PC-3 (cell line): Measurements from ENCODE around the gene SLC43A3. TPM values are rescaled to one million over a fixed set of nuclear protein-coding genes. Genes with fewer than 3 reads are reported as not detected.

Experiments used
- ATAC-seq: fragments of 200-7000 bp; cut with Tn5 transposase; 2 replicates; pipeline ENCODE4 v1.9.1; 2020; ENCODE audit warnings: mild to moderate bottlenecking, moderate library complexity
- BruUV-seq: library from RNA; stranded (reverse); fragments of 400-500 nt; replicated peaks from 2 replicates; lab custom pipeline; 2021; lab: Mats Ljungman, UMichigan
- CTCF ChIA-PET: fragments of 300-600 bp; sonication (Branson Sonifier 250); formaldehyde crosslinking; loops from one replicate; lab custom pipeline; 2022; ENCODE audit warnings: antibody characterized with exemption; lab: Charles Lee
- POLR2A ChIA-PET: fragments of 300-600 bp; sonication (Branson Sonifier 250); formaldehyde crosslinking; loops from one replicate; lab custom pipeline; 2022; ENCODE audit warnings: antibody characterized with exemption; ENCODE audit not compliant: unreplicated experiment; lab: Charles Lee
- DNase-seq: peaks from one replicate; pipeline ENCODE4 v3.0.0-alpha.2; 2015
- H2AFZ ChIP-seq: fragments of 300-600 bp; sonication (generic); 2 replicates; pipeline ENCODE4 v1.6.0; 2016; ENCODE audit warnings: antibody characterized with exemption, low read length
- H3F3A ChIP-seq: fragments of 300-600 bp; sonication (generic); one replicate; pipeline ENCODE4 v1.6.0; 2017; ENCODE audit warnings: antibody characterized with exemption, low read length, control low read depth, mild to moderate bottlenecking; ENCODE audit not compliant: unreplicated experiment
- H3K27ac ChIP-seq: fragments of 300-600 bp; sonication (generic); 2 replicates; pipeline ENCODE4 v1.5.1; 2016; ENCODE audit warnings: mild to moderate bottlenecking, low read length
- H3K27me3 ChIP-seq: fragments of 300-600 bp; sonication (generic); 2 replicates; pipeline ENCODE4 v1.6.1; 2016; ENCODE audit warnings: low read length, mixed read lengths
- H3K36me3 ChIP-seq: fragments of 300-600 bp; sonication (generic); 2 replicates; pipeline ENCODE4 v1.6.1; 2016; ENCODE audit warnings: low read depth, mixed run types, low read length, mixed read lengths
- H3K4me1 ChIP-seq: fragments of 300-600 bp; sonication (generic); 2 replicates; pipeline ENCODE4 v1.5.1; 2016; ENCODE audit warnings: low read length; ENCODE audit not compliant: insufficient read depth
- H3K4me2 ChIP-seq: fragments of 300-600 bp; sonication (generic); 2 replicates; pipeline ENCODE4 v1.6.0; 2016; ENCODE audit warnings: low read length
- H3K4me3 ChIP-seq: fragments of 300-600 bp; sonication (generic); 2 replicates; pipeline ENCODE4 v1.5.1; 2016; ENCODE audit warnings: mild to moderate bottlenecking, low read length, mixed read lengths
- H3K79me2 ChIP-seq: fragments of 300-600 bp; sonication (generic); 2 replicates; pipeline ENCODE4 v1.6.1; 2017; ENCODE audit warnings: low read length, mixed read lengths
- H3K9ac ChIP-seq: fragments of 300-600 bp; sonication (generic); 2 replicates; pipeline ENCODE4 v1.6.0; 2016; ENCODE audit warnings: mild to moderate bottlenecking, low read length
- H3K9me2 ChIP-seq: fragments of 300-600 bp; sonication (generic); replicated peaks from 2 replicates; pipeline ENCODE4 v1.6.1; 2016; ENCODE audit warnings: mixed run types, low read length, mixed read lengths
- H3K9me3 ChIP-seq: fragments of 300-600 bp; sonication (generic); 2 replicates; pipeline ENCODE4 v1.6.1; 2016; ENCODE audit warnings: low read length, mixed read lengths
- H4K20me1 ChIP-seq: fragments of 300-600 bp; sonication (generic); 2 replicates; pipeline ENCODE4 v1.6.1; 2016; ENCODE audit warnings: low read length, mixed read lengths
- EZH2 ChIP-seq: fragments of 300-600 bp; sonication (generic); IDR thresholded peaks from one replicate; pipeline ENCODE4 v1.6.1; 2017; ENCODE audit warnings: antibody characterized with exemption, mild to moderate bottlenecking, low read length; ENCODE audit not compliant: unreplicated experiment
- EZH2phosphoT487 ChIP-seq: fragments of 300-600 bp; sonication (generic); IDR thresholded peaks from 2 replicates; pipeline ENCODE4 v1.6.1; 2018; ENCODE audit warnings: mild to moderate bottlenecking, antibody characterized with exemption, low read length, borderline replicate concordance
- intact Hi-C: fragments of 100-400 bp; cut with micrococcal nuclease; formaldehyde crosslinking; loops from 2 replicates; pipeline ENCODE4 v1.9.0; 2023
- total RNA-seq: library from RNA; depleted of rRNA; stranded (reverse); fragments of >200 nt; gene quantifications from 2 replicates; pipeline ENCODE4 v1.2.3, GENCODE V29; 2014
- TF ChIP-seq, protein P1 (sequence below): fragments of 300-600 bp; sonication (generic); conservative IDR thresholded peaks from 2 replicates; pipeline ENCODE4 v1.5.1; 2017; ENCODE audit warnings: antibody characterized with exemption, low read depth, mild to moderate bottlenecking, low read length

The SLC43A3 gene
- total RNA-seq, 1 experiment from 2014 or later, result 35.0 TPM

GRCh38 chr11:57474017-57474802 lies 47.3 kb upstream of the SLC43A3 start:
- Histone ChIP-seq H3K27me3 (no peaks in the 10 kb centered on the region), H3K79me2 (no peaks in the 10 kb centered on the region), H3K36me3 (no peaks in the 10 kb centered on the region), H3K4me1 (peaks cover 29% of the 10 kb centered on the region), H3K4me3 (no peak overlapping the region), H3K9me3 (no peaks in the 10 kb centered on the region), H3K9me2 (no peaks in the 10 kb centered on the region), H3K9ac (no peak overlapping the region), H3K4me2 (no peak overlapping the region), H3K27ac (no peak overlapping the region), H4K20me1 (no peaks in the 10 kb centered on the region), H2AFZ (no peak overlapping the region), H3F3A (no peaks in the 10 kb centered on the region)
- no peak for DNase-seq
- CTCF ChIA-PET, result no interaction called here
- intact Hi-C loops, result no loop called here
- POLR2A ChIA-PET, result no interaction called here
- no peak for ATAC-seq
- BruUV-seq, result no TSS peak
- TF ChIP-seq EZH2, result no peak
- no peak for TF ChIP-seq EZH2phosphoT487
- TF ChIP-seq, protein P1, sequence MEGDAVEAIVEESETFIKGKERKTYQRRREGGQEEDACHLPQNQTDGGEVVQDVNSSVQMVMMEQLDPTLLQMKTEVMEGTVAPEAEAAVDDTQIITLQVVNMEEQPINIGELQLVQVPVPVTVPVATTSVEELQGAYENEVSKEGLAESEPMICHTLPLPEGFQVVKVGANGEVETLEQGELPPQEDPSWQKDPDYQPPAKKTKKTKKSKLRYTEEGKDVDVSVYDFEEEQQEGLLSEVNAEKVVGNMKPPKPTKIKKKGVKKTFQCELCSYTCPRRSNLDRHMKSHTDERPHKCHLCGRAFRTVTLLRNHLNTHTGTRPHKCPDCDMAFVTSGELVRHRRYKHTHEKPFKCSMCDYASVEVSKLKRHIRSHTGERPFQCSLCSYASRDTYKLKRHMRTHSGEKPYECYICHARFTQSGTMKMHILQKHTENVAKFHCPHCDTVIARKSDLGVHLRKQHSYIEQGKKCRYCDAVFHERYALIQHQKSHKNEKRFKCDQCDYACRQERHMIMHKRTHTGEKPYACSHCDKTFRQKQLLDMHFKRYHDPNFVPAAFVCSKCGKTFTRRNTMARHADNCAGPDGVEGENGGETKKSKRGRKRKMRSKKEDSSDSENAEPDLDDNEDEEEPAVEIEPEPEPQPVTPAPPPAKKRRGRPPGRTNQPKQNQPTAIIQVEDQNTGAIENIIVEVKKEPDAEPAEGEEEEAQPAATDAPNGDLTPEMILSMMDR, result no peak

GRCh38 chr11:57473285-57473841 lies 46.4 kb upstream of the SLC43A3 start:
- intact Hi-C loops, result no loop called here
- BruUV-seq, result no TSS peak
- ChIA-PET POLR2A (no interaction called here), CTCF (no interaction called here)
- Histone ChIP-seq H3K27ac (no peak overlapping the region), H2AFZ (no peak overlapping the region), H3K9me2 (no peaks in the 10 kb centered on the region), H3K9ac (no peak overlapping the region), H3K36me3 (no peaks in the 10 kb centered on the region), H3K79me2 (no peaks in the 10 kb centered on the region), H3F3A (no peaks in the 10 kb centered on the region), H3K27me3 (no peaks in the 10 kb centered on the region), H4K20me1 (no peaks in the 10 kb centered on the region), H3K4me2 (no peak overlapping the region), H3K4me3 (no peak overlapping the region), H3K4me1 (peaks cover 29% of the 10 kb centered on the region), H3K9me3 (no peaks in the 10 kb centered on the region)
- TF ChIP-seq EZH2phosphoT487 (no peak), EZH2 (no peak)
- TF ChIP-seq, protein P1, result no peak
- ATAC-seq (no peak), DNase-seq (no peak)

DNA sequence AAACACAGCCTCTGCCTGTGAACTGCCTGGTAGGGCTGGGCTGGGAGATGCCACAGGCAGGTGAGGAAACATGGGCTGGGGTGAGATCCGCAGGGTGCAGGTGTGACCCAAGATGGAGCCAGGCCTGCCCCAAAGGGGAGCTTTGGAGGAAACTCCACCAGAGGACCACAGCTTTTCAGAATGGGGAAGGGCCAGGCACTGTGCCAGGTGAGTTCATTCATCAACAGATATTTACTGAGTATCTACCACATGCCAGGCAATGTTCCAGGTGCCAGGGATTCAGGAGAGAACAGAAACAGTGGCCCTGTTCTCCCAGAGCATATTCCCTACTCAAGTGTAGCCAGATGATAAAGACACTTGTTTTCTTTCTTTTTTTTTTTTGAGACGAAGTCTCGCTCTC lies 44.6 kb upstream of the SLC43A3 start:
- Histone ChIP-seq H3K79me2 (no peaks in the 10 kb centered on the region), H3K9me2 (no peaks in the 10 kb centered on the region), H3K4me2 (no peak overlapping the region), H4K20me1 (no peaks in the 10 kb centered on the region), H3K36me3 (no peaks in the 10 kb centered on the region), H3K4me3 (no peak overlapping the region), H2AFZ (no peak overlapping the region), H3K9me3 (no peaks in the 10 kb centered on the region), H3K4me1 (peaks cover 14% of the 10 kb centered on the region), H3K9ac (no peak overlapping the region), H3K27me3 (no peaks in the 10 kb centered on the region), H3K27ac (no peak overlapping the region), H3F3A (no peaks in the 10 kb centered on the region)
- POLR2A ChIA-PET, result no interaction called here
- BruUV-seq, result no TSS peak
- CTCF ChIA-PET, result no interaction called here
- TF ChIP-seq, protein P1, result no peak
- TF ChIP-seq EZH2phosphoT487 (no peak), EZH2 (no peak)
- no peak for ATAC-seq
- intact Hi-C loops, result no loop called here
- peak; percentile 47 for DNase-seq
